Endothelial cell of umbilical vein (primary cell): ENCODE measurements around the gene METTL25. TPM values are rescaled to one million over a fixed set of nuclear protein-coding genes. Genes with fewer than 3 reads are reported as not detected.

Experiments
- BruUV-seq: library from RNA; stranded (reverse); fragments of 400-500 nt; replicated peaks from 2 replicates; lab custom pipeline; 2021; lab: Mats Ljungman, UMichigan
- CTCF ChIA-PET: fragments of 300-600, 350-600 bp; sonication (Branson Sonifier 250); formaldehyde crosslinking; loops from one replicate; lab custom pipeline; 2021; ENCODE audit warnings: antibody characterized with exemption, inconsistent platforms; lab: Charles Lee
- POLR2A ChIA-PET: fragments of 300-600, 350-600 bp; sonication (Branson Sonifier 250); formaldehyde crosslinking; loops from one replicate; lab custom pipeline; 2021; ENCODE audit warnings: antibody characterized with exemption, inconsistent platforms; lab: Charles Lee
- DNase-seq: peaks from one replicate; pipeline ENCODE4 v3.0.0-alpha.2; 2011; ENCODE audit warnings: low read depth, low spot score
- FAIRE-seq: peaks from 2 replicates; lab custom pipeline; 2011; peaks lifted over from hg19 to GRCh38; lab: Jason Lieb, UNC
- H2AFZ ChIP-seq: 2 replicates; pipeline ENCODE4 v1.6.0; 2012; ENCODE audit warnings: low read depth, low read length, control low read depth, inconsistent platforms
- H3K27ac ChIP-seq: 2 replicates; pipeline ENCODE4 v1.5.1; 2011; ENCODE audit warnings: low read depth, mild to moderate bottlenecking, control low read depth, low read length, moderate library complexity; ENCODE audit not compliant: insufficient read depth
- H3K27me3 ChIP-seq, 2 experiments: 2 replicates each; pipeline versions ENCODE4 v1.6.0 to v1.6.1; 2011; ENCODE audit warnings: low read length in 2 of 2, mixed read lengths in 1 of 2; ENCODE audit not compliant: control insufficient read depth in 2 of 2, insufficient read depth in 2 of 2
- H3K36me3 ChIP-seq, 2 experiments: 2 replicates in 1 of 2; 3 replicates in 1 of 2; pipeline ENCODE4 v1.5.1; 2011; ENCODE audit warnings: low read length in 2 of 2, mild to moderate bottlenecking in 1 of 2, moderate library complexity in 1 of 2; ENCODE audit not compliant: control insufficient read depth in 2 of 2, insufficient read depth in 2 of 2; ENCODE audit errors: extremely low read depth in 1 of 2
- H3K4me1 ChIP-seq: 3 replicates; pipeline ENCODE4 v1.5.1; 2011; ENCODE audit warnings: mild to moderate bottlenecking, low read length; ENCODE audit not compliant: control insufficient read depth, insufficient read depth; ENCODE audit errors: extremely low read depth
- H3K4me2 ChIP-seq: 2 replicates; pipeline ENCODE4 v1.6.1; 2011; ENCODE audit warnings: low read length, control low read depth, mixed read lengths; ENCODE audit not compliant: insufficient read depth
- H3K4me3 ChIP-seq, 3 experiments: fragments of 200-600 bp in 1 of 3; sonication (generic), shearing (Covaris generic) in 1 of 3; replicated peaks in 1 of 3; 2 replicates each; pipeline ENCODE4 v1.5.1; 2011 to 2016; ENCODE audit warnings: control low read depth in 3 of 3, low read length in 3 of 3, mild to moderate bottlenecking in 2 of 3, inconsistent platforms in 1 of 3, low read depth in 1 of 3, moderate library complexity in 1 of 3; ENCODE audit not compliant: insufficient read depth in 1 of 3
- H3K79me2 ChIP-seq: 2 replicates; pipeline ENCODE4 v1.6.0; 2012; ENCODE audit warnings: low read length, inconsistent platforms; ENCODE audit not compliant: control insufficient read depth, insufficient read depth
- H3K9ac ChIP-seq: replicated peaks from 2 replicates; pipeline ENCODE3; 2011; ENCODE audit warnings: low read length, control low read depth; ENCODE audit not compliant: insufficient read depth; ENCODE audit errors: extremely low read depth
- H3K9me1 ChIP-seq: replicated peaks from 3 replicates; pipeline ENCODE4 v1.6.0; 2011; ENCODE audit warnings: mild to moderate bottlenecking, low read length; ENCODE audit not compliant: control insufficient read depth, insufficient read depth; ENCODE audit errors: extremely low read depth
- H3K9me3 ChIP-seq: replicated peaks from 2 replicates; pipeline ENCODE4 v1.5.1; 2012; ENCODE audit warnings: low read length, inconsistent platforms; ENCODE audit not compliant: control insufficient read depth, insufficient read depth
- H4K20me1 ChIP-seq: replicated peaks from 2 replicates; pipeline ENCODE3; 2011; ENCODE audit warnings: mild to moderate bottlenecking, low read length; ENCODE audit not compliant: control insufficient read depth, insufficient read depth; ENCODE audit errors: extremely low read depth
- EZH2 ChIP-seq: IDR thresholded peaks from 2 replicates; pipeline ENCODE4 v1.6.1; 2012; ENCODE audit warnings: borderline replicate concordance, low read depth, mild to moderate bottlenecking, moderate library complexity, low read length, inconsistent platforms; ENCODE audit not compliant: severe bottlenecking
- FOS ChIP-seq: IDR thresholded peaks from 2 replicates; pipeline ENCODE4 v1.6.1; 2011; ENCODE audit warnings: mild to moderate bottlenecking, low read length, moderate library complexity, borderline replicate concordance; ENCODE audit not compliant: insufficient read depth
- GATA2 ChIP-seq: IDR thresholded peaks from 2 replicates; pipeline ENCODE4 v1.7.0; 2011; ENCODE audit warnings: low read depth, mild to moderate bottlenecking, moderate library complexity, mixed read lengths, low read length; ENCODE audit not compliant: insufficient read length, insufficient read depth
- JUN ChIP-seq: IDR thresholded peaks from 2 replicates; pipeline ENCODE4 v1.6.1; 2011; ENCODE audit warnings: borderline replicate concordance, low read depth; ENCODE audit not compliant: insufficient read length, insufficient read depth
- MAX ChIP-seq: IDR thresholded peaks from 2 replicates; pipeline ENCODE4 v1.6.1; 2011; ENCODE audit not compliant: insufficient read depth, insufficient read length
- MYC ChIP-seq: IDR thresholded peaks from one replicate; pipeline ENCODE4 v1.6.1; 2011; ENCODE audit warnings: mild to moderate bottlenecking, low read depth, low read length
- POLR2A ChIP-seq: IDR thresholded peaks from 2 replicates; pipeline ENCODE4 v1.6.1; 2012; ENCODE audit warnings: low read depth, mild to moderate bottlenecking, control low read depth, low read length
- POLR2AphosphoS5 ChIP-seq: IDR thresholded peaks from 2 replicates; pipeline ENCODE4 v1.6.1; 2012; ENCODE audit warnings: low read depth, mild to moderate bottlenecking, control low read depth, low read length, moderate library complexity; ENCODE audit not compliant: insufficient read depth
- dilution Hi-C: fragments of 300-500 bp; cut with MboI; formaldehyde crosslinking; loops from one replicate; pipeline ENCODE4 v1.15.0; 2019; ENCODE audit warnings: low sequenced_read_pairs; ENCODE audit not compliant: extremely low pct_ligation_motif_present
- intact Hi-C: fragments of 100-400 bp; cut with micrococcal nuclease; formaldehyde crosslinking; loops from one replicate; pipeline ENCODE4 v1.10.0; 2022
- polyA plus RNA-seq, 4 experiments: library from polyadenylated mRNA; depleted of rRNA in 3 of 4; stranded (reverse) in 3 of 4; unstranded in 1 of 4; fragments of >200 nt; gene quantifications; 2 replicates each; pipeline versions ENCODE4 v1.2.1 to v1.2.3, GENCODE V29; 2011 to 2012; ENCODE audit warnings: missing spikeins in 1 of 4
- total RNA-seq: library from RNA; stranded (reverse); gene quantifications from 2 replicates; pipeline ENCODE4 v1.2.3, GENCODE V29; 2021
- TF ChIP-seq, protein P1 (sequence below), 2 donors: IDR thresholded peaks; 1 replicate in 1 of 2; 2 replicates in 1 of 2; pipeline ENCODE4 v1.5.1; 2011; ENCODE audit warnings: low read length in 2 of 2, mild to moderate bottlenecking in 2 of 2, moderate library complexity in 2 of 2, control low read depth in 1 of 2, inconsistent platforms in 1 of 2, low read depth in 1 of 2; ENCODE audit not compliant: insufficient read depth in 1 of 2; ENCODE audit errors: extremely low read depth in 1 of 2

METTL25 gene
- total and polyA plus RNA-seq, 2 donors (not counting 3 experiments of a cell fraction or from before 2014, with no cell fraction given), result 6.5 to 8.5 TPM

DNA sequence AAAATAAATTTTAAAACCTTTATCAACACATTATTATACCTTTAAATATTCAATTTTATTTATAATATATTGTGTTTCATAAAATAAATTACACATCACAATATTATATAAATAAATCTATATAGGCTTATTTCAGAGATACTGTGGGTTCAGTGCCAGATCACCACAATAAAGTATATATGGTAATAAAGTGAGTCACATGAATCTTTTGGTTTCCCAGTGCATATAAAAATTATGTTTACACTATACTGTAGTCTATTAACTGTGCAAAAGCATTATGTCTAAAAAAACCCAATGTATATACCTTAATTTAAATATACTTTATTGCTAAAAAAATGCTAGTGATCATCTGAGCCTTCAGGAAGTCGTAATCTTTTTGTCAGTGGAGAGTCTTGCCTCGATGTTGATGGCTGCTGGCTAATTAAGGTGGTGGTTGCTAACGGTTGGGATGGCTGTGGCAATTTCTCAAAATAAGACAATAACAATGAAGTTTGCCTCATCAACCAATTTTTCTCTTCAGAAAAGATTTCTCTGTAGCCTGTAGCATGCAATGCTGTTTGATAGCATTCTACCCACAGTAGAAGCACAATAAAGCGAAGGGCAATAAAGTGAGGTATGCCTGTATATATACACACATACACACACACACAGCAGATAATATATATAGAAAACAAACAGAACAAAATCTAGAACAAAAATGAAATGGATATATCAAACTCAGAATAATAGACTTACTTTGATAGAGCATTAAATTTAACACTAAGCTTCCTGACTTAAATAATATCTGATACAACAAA, 32.6 kb upstream of the METTL25 start:
- no peak for DNase-seq
- intact Hi-C loops, result no loop called here
- Histone ChIP-seq H3K36me3 (no peaks in the 10 kb centered on the region), H3K79me2 (no peaks in the 10 kb centered on the region), H3K4me1 (no peaks in the 10 kb centered on the region), H3K27me3 (no peaks in the 10 kb centered on the region), H3K9me1 (no peaks in the 10 kb centered on the region), H2AFZ (no peak overlapping the region), H3K9ac (no peak overlapping the region), H3K27ac (no peak overlapping the region), H3K4me2 (no peak overlapping the region), H3K4me3 (no peak overlapping the region), H3K9me3 (no peaks in the 10 kb centered on the region), H4K20me1 (no peaks in the 10 kb centered on the region)
- ChIA-PET CTCF (interaction anchor here (4.5 kb wide), 1 partner anchor 682 kb away, joined by 23 read pairs; no protein-coding TSS in a partner anchor), POLR2A (no interaction called here)
- TF ChIP-seq FOS (no peak), JUN (no peak), MAX (no peak), POLR2A (no peak), EZH2 (no peak), GATA2 (no peak), POLR2AphosphoS5 (no peak), MYC (no peak)
- TF ChIP-seq, protein P1, sequence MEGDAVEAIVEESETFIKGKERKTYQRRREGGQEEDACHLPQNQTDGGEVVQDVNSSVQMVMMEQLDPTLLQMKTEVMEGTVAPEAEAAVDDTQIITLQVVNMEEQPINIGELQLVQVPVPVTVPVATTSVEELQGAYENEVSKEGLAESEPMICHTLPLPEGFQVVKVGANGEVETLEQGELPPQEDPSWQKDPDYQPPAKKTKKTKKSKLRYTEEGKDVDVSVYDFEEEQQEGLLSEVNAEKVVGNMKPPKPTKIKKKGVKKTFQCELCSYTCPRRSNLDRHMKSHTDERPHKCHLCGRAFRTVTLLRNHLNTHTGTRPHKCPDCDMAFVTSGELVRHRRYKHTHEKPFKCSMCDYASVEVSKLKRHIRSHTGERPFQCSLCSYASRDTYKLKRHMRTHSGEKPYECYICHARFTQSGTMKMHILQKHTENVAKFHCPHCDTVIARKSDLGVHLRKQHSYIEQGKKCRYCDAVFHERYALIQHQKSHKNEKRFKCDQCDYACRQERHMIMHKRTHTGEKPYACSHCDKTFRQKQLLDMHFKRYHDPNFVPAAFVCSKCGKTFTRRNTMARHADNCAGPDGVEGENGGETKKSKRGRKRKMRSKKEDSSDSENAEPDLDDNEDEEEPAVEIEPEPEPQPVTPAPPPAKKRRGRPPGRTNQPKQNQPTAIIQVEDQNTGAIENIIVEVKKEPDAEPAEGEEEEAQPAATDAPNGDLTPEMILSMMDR (IDR thresholded peaks at IDR 0.05; ENCODE audit: extremely low read depth in 1 of 2, insufficient read depth in 1 of 2, low read depth in 1 of 2, low read length in 2 of 2), result no peak
- BruUV-seq, result no TSS peak
- FAIRE-seq, result no peak
- dilution Hi-C loops, result no loop called here
